Right hindlimb (tissue), 1 donor: ENCODE measurements around the gene UMODL1.
A peak's percentile ranks its signal among the peaks of the same experiment; 100 is the strongest.

ENCODE experiments used
- DNase-seq: peaks from one replicate; pipeline ENCODE4 v3.0.0-alpha.2; 2018

Gene UMODL1

DNA sequence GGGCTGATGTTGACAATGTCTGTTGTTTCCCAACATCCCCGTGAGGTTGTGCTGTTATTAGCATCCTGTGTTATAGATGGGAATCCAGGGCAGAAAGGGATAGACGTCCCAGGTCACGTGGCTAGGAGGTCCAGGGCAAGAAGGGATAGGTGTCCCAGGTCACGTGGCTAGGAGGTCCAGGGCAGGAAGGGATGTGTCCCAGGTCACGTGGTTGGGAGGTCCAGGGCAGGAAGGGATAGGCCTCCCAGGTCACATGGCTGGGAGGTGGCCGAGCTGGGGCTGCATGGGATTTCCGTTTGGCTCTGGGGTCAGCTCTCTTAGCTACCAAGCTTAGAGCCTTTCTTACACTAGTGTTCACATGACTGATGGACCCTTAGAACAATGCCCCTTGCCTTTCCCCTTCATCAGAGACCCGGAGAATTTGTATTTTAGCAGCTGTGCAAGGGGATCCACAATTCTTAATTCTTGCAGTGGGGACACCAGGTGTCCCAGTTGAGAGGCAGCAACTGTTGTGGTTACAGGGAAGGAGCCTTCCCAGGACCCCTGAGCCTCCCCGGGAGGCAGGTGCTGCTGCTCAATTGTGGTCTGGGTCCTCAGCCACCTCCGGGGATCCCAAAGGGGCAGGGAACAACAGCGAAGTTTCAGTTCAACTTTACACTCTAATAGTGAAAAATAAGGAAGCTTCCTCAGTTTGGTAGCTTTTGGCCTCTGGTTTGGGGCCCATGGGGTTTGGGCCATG is 69.2 kb downstream of the UMODL1 start:
- no peak for DNase-seq

DNA sequence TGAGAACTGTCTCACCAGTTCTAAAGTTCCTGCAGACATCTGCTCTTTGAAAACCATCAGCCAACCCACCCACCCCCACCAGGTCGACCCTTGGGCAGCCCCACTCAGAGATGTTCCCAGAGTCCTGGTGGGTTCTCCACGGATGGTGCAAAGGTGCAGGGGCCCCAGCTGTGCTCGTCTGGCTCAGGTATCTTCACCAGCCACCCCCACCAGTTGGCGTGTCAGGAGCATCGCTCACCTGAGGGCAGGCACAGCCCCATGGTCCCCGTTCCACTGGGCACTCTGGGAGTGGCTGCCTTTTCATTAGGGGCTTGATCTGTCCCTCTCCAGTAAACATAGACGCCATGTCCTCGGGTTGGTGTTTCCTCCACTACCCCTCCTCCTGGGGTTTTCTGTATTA is 70.5 kb downstream of the UMODL1 start:
- DNase-seq, result no peak

DNA sequence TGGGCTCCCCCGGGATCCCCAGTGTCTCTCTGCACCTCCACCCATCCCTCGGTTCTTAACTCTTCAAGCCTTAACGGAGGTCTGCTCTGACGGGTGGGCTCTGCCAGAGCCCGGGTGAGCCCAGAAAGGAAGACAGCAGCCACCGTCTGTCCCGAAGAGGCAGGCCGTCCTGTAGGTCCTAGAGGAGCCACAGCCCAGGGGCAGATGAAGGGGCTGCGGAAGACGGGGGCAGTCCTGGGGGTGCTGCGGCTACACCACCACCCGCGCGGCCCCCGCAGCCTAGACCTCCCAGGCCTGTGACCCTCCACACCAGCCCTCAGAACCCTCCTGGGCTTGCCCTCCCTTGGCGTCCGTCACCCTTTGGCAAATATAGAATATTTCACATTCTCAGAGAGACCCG is 71.0 kb downstream of the UMODL1 start:
- no peak for DNase-seq

DNA sequence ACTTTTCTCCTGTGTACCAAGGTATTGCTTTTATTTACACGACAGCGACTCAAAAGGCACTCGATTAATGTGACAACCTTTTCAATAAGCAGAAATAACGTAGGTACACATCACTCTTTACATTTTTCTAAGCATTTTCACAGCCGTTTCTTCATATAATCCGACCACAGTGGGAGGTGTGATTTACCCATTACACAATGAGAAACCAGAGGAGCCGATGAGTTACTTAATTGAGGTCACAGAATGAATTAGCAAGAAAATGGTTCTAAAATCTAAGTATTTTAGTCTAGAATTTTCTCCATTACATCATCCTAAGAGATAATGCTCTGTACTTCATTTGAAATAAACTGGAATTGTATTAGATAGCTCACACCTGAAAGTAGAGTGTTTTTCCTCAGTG is 71.5 kb downstream of the UMODL1 start:
- DNase-seq, result no peak

DNA sequence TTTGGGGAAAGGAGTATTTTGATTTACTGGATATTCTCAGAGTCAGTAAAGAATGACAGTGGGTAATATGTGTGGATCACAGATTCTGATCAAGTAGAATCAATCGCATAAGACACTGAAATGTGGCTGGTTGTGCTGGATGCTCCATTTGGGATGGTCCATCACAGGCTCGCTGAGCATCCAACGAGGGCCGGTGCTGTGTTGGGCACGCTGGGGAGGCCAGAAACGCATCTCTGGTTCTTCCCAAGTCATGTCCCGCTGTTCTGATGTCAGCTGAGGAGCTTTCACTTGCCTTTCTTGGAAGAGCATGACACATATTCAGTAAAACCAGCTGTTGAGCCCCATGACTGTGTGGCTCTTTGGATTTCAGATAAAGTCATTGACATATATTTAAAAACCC is 72.0 kb downstream of the UMODL1 start:
- no peak for DNase-seq

DNA sequence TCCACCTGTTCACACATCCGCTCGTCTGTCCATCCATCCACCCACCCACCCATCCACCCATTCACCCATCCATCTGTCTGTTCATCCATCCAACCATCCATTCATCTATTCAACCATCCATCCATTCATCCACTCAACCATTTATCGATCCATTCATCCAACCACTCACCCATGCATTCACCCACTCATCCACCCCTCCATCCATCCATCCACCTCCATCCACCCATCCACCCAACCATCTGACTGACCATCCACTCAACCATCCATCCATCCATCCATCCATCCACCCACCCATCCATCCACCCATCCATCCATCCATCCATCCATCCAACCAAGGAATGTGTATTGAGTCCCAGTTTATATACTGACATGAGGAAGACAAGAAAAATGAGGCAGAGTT is 73.1 kb downstream of the UMODL1 start:
- DNase-seq, result no peak

DNA sequence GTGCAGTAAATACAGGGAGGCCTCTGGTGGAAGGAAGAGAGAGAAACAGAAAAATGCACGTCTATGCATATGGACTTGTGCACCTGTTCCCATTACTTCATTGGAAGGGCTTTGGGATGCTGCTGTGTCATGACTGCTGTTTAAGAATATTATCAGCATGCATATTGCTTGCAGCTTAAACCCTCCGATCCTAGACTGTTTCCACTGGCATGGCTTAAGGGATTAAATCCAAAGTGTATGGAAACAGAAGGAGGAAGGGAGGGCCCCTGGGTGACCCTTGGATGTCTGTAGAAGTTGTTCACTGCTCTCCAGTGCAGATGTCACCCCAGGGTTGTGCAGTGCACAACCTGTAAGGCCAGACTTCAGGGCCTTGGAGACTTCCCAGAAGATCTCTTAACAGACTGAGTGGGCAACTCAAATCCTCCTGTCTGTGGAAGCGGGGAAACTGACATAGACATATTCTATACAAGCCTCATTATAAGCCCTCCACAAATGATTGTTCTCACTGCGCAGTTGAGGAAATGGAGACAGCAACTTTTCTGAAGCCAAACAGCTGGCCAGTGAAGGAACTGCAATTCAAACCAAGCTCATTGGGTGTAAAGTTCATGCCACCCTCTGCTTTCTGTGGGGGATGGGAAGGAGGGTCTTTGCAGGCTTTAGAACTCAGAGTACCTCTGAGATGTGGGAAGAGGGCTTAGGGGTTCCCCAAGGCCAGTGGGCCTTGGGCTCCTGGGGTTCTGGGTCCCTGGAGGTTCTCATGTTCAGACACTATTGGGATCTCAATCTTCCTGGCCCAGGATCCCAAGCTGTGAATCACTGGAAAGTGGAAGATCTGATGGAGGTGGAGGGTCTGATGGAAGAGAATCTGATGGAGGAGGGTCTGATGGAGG is 73.8 kb downstream of the UMODL1 start:
- peak; percentile 3 for DNase-seq

DNA sequence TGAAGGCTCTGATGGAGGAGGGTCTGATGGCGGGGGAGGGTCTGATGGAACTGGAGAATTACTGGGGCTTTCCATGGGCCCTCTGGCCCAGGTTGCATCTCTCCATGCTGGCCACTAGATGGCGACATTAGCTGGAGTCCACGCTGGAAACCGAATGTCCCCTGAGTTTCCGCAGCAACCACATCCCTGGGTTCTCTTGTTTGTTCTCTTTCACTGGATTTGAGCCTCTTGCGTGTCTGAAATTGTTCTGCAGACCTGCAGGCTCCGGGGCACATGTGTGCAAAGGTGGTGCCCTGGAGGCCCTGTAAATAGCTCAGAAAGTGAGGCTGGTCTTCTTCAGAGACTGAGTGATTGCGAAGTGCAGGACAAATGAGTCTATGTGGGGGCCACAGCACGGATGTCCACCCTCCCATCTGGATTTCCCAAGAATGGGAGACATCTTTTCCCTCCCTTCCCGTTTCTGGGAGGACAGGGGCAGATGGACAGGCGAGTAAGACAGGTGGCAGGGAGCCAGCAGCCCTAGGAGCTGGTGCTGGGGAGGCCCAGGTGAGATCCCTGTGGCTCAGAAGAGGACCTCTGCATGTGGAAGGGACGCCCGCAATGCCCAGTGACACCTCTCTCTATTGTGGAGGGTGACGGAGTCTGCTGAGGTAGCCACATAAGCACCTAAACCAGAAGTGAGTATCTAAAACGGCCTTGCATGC is 74.6 kb downstream of the UMODL1 start:
- DNase-seq, result peak; percentile 69

DNA sequence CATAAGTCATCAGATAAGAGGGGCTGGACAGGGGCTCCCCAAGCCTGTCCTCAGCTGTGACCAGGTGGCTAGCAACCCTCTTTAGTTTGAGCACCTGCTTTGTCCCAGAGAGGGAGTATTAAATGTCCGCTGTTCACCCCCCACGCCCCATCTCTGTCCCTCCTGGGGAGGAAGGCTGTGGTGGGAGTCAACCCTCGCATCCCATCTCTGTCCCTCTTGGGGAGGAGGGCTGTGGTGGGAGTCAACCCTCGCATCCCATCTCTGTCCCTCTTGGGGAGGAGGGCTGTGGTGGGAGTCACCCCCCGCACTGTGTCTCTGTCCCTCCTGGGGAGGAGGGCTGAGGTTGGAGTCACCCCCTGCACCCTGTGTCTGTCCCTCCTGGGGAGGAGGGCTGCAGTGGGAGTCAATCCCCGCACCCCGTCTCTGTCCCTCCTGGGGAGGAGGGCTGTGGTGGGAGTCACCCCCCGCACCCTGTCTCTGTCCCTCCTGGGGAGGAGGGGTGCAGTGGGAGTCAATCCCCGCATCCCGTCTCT is 75.2 kb downstream of the UMODL1 start:
- DNase-seq, result peak; percentile 10

DNA sequence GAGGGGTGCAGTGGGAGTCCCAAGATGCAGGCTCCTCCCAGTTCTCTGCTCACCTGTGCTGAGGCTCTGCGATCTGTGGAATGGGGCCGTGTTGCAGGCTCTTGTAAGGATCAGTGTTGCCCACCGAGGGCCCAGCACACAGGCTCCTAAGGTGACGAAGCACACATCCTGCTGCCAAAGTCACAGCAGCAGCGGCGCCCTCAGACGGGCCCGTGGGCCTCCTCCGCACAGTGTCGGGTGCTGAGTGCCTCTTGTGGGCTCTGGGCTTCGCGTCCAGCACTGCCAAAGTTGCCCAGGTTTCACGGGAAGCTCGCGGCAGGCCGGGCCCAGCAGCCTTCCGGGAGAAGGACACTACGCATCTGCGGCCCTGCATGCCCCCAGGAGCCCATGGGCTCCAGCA is 75.7 kb downstream of the UMODL1 start:
- no peak for DNase-seq

DNA sequence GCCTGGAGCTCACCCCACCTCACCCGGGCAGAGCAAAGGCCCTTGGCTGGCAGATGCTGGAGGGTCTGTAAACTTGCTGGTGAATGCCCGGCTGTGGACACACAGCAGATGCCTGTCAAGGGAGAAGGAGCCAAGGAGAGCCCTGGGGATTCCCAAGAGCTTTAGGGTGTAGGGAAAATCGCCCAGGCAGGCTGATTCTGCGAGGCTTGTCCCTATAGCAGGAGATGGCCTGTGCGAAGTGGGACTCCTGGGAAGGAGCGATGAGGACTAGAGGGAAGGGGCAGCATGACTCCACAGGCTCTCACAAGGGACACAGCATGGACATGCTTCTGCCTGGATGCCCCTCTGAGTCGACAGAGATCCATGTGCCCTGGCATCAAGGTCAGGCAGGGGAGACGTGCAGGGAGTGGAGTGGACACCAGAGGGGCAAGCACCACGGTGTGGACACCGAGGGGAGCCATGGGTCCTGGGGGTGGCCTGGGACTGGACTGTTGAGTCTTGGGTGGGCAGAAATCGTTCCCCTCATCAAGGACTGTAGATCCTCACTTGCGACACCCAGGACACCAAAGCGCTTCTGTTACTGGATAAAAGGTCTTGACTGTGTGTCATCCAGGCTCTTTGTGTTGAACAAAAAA is 76.4 kb downstream of the UMODL1 start:
- peak; percentile 12 for DNase-seq

DNA sequence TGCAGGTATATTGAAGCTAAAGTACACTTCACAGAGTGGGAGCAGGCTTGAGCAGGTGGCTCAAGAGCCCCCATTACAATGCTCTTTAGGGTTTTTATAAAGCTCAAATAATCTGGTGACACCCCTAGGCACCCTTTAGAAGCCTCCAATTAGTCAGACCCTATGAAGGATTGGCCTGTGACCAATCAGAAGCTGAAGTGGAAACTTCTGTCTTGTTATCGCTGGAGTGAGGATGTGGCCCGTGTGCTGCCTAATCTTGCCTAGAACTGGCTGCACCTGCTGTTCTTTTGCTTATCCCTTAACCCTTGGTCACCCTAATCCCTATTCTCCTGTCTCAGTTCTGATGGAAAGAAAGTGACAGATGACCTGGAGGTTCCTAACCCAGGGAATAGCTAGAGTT is 77.0 kb downstream of the UMODL1 start:
- peak; percentile 13 for DNase-seq

DNA sequence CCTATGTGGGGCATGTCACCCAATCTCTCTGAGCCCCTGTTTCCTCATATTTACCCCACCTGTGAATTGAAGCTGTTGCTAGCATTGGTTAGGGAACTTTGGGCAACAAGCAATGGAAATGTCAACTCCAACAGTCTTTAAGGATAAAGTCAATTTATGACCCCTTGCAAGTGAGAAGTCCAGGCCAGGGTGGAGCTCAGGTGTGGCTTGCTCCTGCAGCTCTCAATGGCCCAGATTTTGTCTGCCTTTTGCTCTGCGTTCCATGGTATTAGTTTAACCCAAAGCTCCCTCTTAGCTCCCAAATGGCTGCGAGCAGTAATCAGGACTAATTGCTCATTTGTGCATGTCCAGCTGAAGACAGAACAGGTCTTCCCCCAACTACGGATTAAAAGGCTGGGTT is 77.5 kb downstream of the UMODL1 start:
- DNase-seq, result no peak

DNA sequence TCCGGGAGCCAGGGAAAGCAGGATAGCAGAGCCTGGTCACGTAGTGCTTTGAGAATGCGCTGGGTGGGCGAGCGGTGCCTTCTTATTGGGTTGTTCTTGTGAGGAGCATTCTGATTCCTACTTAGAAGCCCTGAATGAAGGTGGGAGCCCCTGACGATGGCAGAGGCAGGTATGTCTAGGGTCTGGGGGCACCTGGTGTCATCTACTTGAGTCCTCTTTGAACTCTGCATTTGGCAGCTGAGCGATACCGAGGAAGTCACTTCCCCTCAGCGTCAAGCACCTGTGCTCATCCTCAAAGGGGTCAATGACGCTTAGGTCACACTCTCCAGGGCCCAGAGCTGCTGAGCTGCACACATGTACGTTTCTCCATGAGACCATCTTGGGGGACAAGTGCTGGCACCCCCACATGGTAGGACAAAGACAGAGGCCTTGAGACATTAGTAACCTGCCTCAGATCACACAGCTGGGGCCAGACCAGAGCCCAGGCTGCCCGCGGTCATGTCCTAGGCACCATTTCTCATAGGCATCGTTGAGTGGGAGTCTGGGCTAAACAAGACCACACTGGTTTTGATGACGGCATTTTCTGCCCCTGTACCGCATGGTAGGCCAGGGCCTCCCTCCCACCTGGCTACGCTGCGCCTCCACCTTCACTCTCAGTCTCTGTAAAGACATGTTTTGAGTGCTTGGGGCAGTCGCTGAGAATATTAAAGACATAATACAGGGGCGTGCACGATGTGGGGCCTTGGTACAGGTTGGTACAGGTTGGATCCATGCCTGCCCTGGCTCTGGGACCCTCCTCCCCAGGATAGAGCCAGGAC is 78.7 kb downstream of the UMODL1 start:
- DNase-seq, result no peak

DNA sequence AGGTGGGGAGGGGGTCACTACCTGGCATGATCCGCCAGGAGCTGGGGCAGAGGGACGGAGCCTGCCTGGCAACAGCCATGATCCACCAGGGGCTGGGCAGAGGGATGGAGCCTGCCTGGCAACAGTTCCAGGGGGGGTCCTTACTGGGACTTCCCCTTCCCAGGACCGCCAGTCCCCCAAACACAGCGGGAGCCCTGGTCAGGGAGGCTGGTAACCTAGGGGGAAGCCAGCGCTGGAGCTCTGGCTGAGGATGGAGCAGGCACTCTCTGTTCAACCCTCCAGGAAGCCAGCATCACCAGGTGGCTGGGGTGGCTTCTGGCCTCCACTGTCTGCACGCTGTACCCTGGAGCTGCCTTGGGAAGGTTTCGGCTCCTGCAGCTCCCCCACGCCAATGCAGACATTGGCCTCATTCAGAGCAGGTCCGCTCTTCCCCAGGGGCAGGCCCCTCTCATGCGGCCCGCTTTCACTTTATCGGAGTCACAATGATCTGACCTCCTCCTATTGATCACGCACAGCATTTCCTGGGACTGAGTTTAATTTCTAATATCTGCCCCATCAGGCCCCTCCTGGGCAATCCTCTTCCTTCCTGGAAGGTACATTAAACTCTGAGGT is 79.5 kb downstream of the UMODL1 start:
- no peak for DNase-seq

DNA sequence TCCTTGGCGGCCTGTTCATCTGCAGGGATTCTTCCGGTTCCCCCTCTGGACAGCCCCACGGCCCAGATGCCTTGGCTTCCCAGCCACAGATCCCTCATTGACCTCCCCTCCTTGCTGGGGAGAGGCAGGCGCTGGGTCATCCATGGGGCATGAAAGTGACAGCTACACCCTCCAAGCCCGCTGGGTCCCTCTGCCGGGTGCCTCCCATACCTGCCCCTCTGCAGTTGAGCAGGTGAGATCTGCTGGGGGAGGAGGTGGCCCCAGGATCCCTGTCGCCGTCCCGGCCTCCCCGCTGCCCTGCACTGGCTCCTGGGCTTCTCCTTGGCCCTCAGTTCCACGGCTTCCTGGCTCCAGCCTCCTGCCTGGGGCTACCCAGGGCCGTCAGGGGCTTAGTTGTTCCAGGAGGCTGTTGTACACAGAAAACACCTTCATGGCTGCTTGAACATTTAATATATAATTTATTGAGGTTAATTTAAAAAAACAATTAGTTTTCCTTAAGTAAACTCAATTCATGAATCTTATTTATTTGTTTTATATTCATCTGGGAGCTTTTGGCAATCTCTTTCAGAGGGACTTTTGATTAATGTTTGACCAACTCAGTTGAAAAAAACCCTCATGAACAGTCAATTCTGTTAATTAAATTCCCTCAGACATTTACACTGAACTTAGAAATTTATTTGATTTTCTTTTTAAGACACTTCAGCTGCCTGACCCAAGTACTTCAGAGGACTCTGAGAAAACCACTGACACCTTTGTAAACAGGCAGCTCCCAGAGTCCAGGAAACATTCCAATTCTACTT is 80.2 kb downstream of the UMODL1 start:
- DNase-seq, result peak; percentile 7

DNA sequence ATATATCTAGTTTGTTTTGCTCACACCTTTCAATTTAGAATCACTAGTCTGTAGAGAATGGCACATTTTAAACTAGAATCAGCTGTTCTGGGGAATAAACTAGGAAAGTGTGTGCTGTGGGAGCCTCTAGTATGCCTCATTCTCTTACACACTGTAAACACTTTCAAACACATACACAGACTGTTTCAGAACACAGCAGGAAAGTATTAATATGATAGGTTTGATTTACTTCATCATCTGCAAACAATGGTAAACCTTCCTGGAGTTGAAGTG is 80.8 kb downstream of the UMODL1 start:
- DNase-seq, result no peak

DNA sequence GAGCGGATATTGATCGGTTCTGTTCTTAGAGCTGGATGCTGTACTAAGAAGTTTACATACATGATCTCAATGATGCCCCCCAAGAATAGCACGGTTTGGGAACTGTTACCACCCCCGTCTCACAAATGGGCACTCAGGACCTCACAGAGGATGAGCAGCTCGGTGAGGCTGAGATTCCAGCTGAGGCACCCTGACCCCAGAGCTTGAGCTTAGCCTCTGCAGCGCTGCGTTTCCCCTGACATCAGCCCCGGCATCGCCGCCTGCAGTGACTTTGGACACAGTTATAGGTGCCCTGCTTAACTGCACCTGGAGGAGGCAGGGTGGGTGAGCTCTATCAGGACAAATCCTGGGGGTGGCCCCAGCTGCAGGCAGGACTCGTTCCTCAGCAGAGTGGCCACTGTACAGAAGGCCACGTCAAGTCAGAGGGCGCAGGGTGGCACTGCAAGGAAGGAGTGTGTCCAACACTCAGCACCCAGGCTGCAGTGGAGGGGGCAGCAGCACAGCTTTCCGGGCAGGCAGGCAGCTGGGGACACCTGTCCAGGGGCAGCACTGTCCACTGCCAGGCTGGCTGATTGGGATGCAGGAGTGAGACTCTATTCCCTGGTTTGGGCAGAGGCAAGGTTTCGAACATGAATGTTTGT is 82.0 kb downstream of the UMODL1 start:
- DNase-seq, result no peak

DNA sequence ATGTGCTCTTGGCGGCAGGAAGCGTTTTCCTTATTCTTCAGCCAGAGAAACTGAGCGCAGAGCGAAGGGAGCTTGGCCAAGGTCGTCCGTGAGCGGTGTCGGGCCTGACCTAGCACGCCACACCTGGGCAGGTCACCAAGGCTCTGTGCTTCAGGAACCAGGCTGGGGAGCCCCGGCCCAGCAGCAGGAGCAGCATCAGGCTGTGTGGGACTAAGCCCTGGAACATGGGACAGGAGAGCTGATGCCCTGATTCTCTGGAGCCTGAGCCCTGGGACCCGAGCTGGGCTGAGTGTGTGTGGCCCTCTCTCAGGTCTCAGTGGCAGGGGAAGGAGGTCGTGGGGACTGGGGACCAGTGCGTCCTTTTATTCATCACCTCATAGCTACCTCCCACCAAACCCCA is 82.6 kb downstream of the UMODL1 start:
- no peak for DNase-seq
